Gastroesophageal sphincter (tissue), 3 donors: ENCODE results near the gene PSMB11.

Experiments used
- POLR2A ChIP-seq, 2 donors: fragments of 450-650 bp; IDR thresholded peaks; one replicate each; pipeline ENCODE4 v1.6.1; 2017; ENCODE audit warnings: antibody characterized with exemption in 2 of 2, mild to moderate bottlenecking in 2 of 2, moderate library complexity in 1 of 2
- POLR2AphosphoS5 ChIP-seq: sonication (generic); formaldehyde crosslinking; IDR thresholded peaks from one replicate; pipeline ENCODE4 v1.6.1; 2017; ENCODE audit warnings: antibody characterized with exemption
- TF ChIP-seq, protein P1 (sequence below), 4 experiments: fragments of 200-600 bp in 2 of 4; fragments of 450-650 bp in 2 of 4; sonication (generic) in 1 of 4; IDR thresholded peaks; one replicate each; pipeline ENCODE4 v1.5.1; 2017 to 2019; ENCODE audit warnings: antibody characterized with exemption in 4 of 4, mild to moderate bottlenecking in 2 of 4, moderate library complexity in 2 of 4

DNA sequence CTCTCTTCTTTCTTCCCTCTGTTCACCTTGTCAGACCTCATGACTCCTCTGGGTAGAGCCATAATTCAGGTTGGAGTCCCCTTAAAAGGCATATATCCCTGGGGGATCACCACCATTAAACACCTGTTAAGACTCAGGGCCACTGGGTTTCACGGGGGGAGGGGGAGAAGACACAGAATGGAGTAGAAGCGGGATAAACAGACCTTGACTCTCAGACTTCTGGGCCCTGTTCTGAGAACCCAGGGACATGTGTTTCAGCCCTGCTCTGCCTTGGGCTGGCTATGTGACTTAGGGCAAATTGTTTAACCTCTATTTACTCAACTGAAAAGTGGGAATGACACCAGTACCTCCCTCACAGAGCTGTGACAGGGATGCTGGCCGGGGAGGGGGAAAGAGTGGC, 10.7 kb downstream of the PSMB11 start:
- TF ChIP-seq, protein P1, sequence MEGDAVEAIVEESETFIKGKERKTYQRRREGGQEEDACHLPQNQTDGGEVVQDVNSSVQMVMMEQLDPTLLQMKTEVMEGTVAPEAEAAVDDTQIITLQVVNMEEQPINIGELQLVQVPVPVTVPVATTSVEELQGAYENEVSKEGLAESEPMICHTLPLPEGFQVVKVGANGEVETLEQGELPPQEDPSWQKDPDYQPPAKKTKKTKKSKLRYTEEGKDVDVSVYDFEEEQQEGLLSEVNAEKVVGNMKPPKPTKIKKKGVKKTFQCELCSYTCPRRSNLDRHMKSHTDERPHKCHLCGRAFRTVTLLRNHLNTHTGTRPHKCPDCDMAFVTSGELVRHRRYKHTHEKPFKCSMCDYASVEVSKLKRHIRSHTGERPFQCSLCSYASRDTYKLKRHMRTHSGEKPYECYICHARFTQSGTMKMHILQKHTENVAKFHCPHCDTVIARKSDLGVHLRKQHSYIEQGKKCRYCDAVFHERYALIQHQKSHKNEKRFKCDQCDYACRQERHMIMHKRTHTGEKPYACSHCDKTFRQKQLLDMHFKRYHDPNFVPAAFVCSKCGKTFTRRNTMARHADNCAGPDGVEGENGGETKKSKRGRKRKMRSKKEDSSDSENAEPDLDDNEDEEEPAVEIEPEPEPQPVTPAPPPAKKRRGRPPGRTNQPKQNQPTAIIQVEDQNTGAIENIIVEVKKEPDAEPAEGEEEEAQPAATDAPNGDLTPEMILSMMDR (IDR thresholded peaks at IDR 0.05) = no peak
- TF ChIP-seq POLR2A (IDR thresholded peaks at IDR 0.05) (no peak), POLR2AphosphoS5 (no peak)
